ENCODE measurements around the gene FRMD5. TPM values are rescaled to one million over a fixed set of nuclear protein-coding genes. Genes with fewer than 3 reads are reported as not detected.

FRMD5 gene
- total RNA-seq, 4 donors from 2014 or later = 2.9 to 5.4 (median 3.8) TPM

DNA sequence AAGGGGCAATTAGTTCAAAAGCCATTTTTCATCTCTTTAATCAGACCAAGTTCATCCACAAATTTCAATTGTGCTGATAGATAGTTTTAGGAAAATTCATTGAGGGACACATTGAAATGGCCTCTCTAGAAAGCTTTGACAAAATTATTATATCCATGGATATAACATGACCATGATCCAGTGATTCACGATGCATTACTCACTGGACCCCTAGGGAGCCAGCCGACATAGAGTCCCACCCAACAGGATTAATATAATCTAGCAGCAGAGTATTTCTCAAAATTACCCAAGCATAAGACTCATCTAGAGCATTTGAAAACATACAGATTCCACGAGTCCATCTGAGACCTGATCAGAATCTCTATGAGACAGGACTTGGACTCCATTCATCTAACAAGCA, 100.3 kb downstream of the FRMD5 start:
- WGBS, 2 donors = 79 to 80% methylated on average over 3 of the region's 3 CpGs
- Histone ChIP-seq H3K9me3 (no peaks in the 10 kb centered on the region), H3K36me3 (no peaks in the 10 kb centered on the region), H3K27ac (no peak overlapping the region), H3K27me3 (no peaks in the 10 kb centered on the region), H3K4me1 (peaks cover 0 to 20% (median 3%) of the 10 kb centered on the region in 4 donors), H3K4me3 (no peak overlapping the region)
- no peak for DNase-seq (ENCODE audit: low spot score in 2 of 2)
- TF ChIP-seq CTCF (IDR thresholded peaks at IDR 0.05) (no peak), POLR2A (IDR thresholded peaks at IDR 0.05) (no peak), EP300 (IDR thresholded peaks at IDR 0.05) (no peak)

DNA sequence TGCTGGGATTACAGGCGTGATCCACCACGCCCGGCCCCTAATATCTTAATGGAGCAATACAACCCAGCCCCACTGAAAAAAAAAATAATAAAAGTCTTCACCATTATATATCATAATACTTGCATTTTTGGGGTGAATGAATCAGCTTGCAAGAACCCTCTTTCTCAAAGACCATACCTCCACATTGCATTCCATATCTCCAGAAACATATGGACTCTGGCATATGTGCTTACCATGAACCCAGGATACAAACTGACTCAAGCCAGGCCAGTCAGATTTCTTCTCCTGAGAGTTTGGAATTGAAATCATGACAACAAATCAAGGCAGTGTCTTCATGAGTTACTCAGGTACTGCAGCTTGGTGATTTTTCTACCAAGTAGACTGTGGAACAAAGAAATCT, 101.2 kb downstream of the FRMD5 start:
- WGBS, 2 donors = 93 to 98% methylated on average over 3 of the region's 3 CpGs
- TF ChIP-seq POLR2A (IDR thresholded peaks at IDR 0.05) (no peak), CTCF (IDR thresholded peaks at IDR 0.05) (no peak), EP300 (IDR thresholded peaks at IDR 0.05) (no peak)

GRCh38 chr15:44092221-44092620, 102.8 kb downstream of the FRMD5 start:
- no peaks in the 10 kb centered on the region for H3K27me3 ChIP-seq
- H3K4me1 ChIP-seq = peaks cover 0 to 7% (median 0%) of the 10 kb centered on the region in 4 donors
- H3K9me3 ChIP-seq = no peaks in the 10 kb centered on the region
- H3K27ac ChIP-seq = no peak overlapping the region
- no peak for DNase-seq (ENCODE audit: low spot score in 2 of 2)
- H3K4me3 ChIP-seq = no peak overlapping the region
- TF ChIP-seq EP300 (IDR thresholded peaks at IDR 0.05) (no peak), CTCF (IDR thresholded peaks at IDR 0.05) (no peak), POLR2A (IDR thresholded peaks at IDR 0.05) (no peak)
- WGBS, 2 donors = 28% methylated on average over 2 of the region's 2 CpGs
- H3K36me3 ChIP-seq = no peaks in the 10 kb centered on the region

More for the DNA sequence above, 101.2 kb downstream of the FRMD5 start:
- H3K4me3 ChIP-seq = no peak overlapping the region
- H3K36me3 ChIP-seq = no peaks in the 10 kb centered on the region
- no peaks in the 10 kb centered on the region for H3K9me3 ChIP-seq
- no peaks in the 10 kb centered on the region for H3K27me3 ChIP-seq
- no peak for DNase-seq (ENCODE audit: low spot score in 2 of 2)
- peaks cover 0 to 12% (median 0%) of the 10 kb centered on the region in 4 donors for H3K4me1 ChIP-seq
- H3K27ac ChIP-seq = peak overlapping the region in 1 of 4 donors; percentile 36

- no peak for DNase-seq (ENCODE audit: low spot score in 2 of 2)
- Histone ChIP-seq H3K36me3 (no peaks in the 10 kb centered on the region), H3K27me3 (no peaks in the 10 kb centered on the region), H3K4me3 (no peak overlapping the region), H3K27ac (no peak overlapping the region), H3K4me1 (peaks cover 0 to 2% (median 0%) of the 10 kb centered on the region in 4 donors), H3K9me3 (no peaks in the 10 kb centered on the region)
- WGBS, 2 donors = 38 to 53% methylated on average over 3 of the region's 3 CpGs
- TF ChIP-seq POLR2A (IDR thresholded peaks at IDR 0.05) (no peak), CTCF (IDR thresholded peaks at IDR 0.05) (no peak), EP300 (IDR thresholded peaks at IDR 0.05) (no peak)
These were observed 107.2 kb downstream of the FRMD5 start for GRCh38 chr15:44087578-44088465.

GRCh38 chr15:44084770-44085169, 110.3 kb downstream of the FRMD5 start:
- Histone ChIP-seq H3K9me3 (no peaks in the 10 kb centered on the region), H3K36me3 (no peaks in the 10 kb centered on the region), H3K4me3 (no peak overlapping the region), H3K27me3 (no peaks in the 10 kb centered on the region), H3K4me1 (peaks cover 0 to 3% (median 2%) of the 10 kb centered on the region in 4 donors), H3K27ac (no peak overlapping the region)
- WGBS, 2 donors = 63 to 64% methylated on average over 2 of the region's 2 CpGs
- TF ChIP-seq CTCF (IDR thresholded peaks at IDR 0.05) = no peak
- no peak for TF ChIP-seq EP300 (IDR thresholded peaks at IDR 0.05)
- no peak for TF ChIP-seq POLR2A (IDR thresholded peaks at IDR 0.05)
- DNase-seq (ENCODE audit: low spot score in 2 of 2) = no peak
